GM10248 (cell line): ENCODE measurements around the gene KIAA1217.

Experiments
- CTCF ChIA-PET: fragments of 300-600 bp; sonication (Branson Sonifier 250); formaldehyde crosslinking; extraction: SDS; loops from one replicate; lab custom pipeline; 2021; ENCODE audit warnings: antibody characterized with exemption; lab: Yijun Ruan, JAX
- POLR2A ChIA-PET: fragments of 350-650 bp; sonication (Branson Sonifier 250); formaldehyde crosslinking; extraction: SDS; loops from one replicate; lab custom pipeline; 2020; ENCODE audit warnings: antibody characterized with exemption; lab: Yijun Ruan, JAX
- DNase-seq: peaks from one replicate; pipeline ENCODE4 v3.0.0; 2012; ENCODE audit errors: extremely low spot score
- CTCF ChIP-seq: IDR thresholded peaks from 2 replicates; pipeline ENCODE4 v1.5.1; 2012; ENCODE audit warnings: mild to moderate bottlenecking, low read depth; ENCODE audit errors: extremely low read depth, missing control alignments, control extremely low read depth

Gene KIAA1217

DNA sequence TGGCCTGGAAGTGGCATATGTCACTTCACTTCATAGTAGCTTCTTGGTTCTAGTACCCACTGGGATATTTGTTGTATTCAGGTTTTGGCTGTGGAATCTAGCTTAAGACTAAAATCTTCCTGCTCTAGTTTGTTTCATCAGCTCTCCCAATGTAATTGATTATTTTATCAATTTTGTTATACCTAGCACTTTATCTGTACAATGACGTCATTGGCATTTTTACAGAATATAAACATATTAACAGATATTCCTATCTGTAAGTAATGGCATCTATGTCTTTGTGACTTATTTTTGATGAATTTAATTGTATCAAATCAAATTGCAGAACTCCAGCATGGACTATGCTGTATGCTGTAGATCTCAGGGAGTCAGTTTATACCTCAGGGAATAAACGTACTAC is 19.7 kb downstream of the KIAA1217 start:
- no peak for TF ChIP-seq CTCF
- ChIA-PET CTCF (interaction anchor here (1.0 to 1.7 kb wide), 4 partner anchors 8 to 20 kb away, joined by 3 read pairs; no protein-coding TSS in a partner anchor), POLR2A (no interaction called here)
- no peak for DNase-seq

DNA sequence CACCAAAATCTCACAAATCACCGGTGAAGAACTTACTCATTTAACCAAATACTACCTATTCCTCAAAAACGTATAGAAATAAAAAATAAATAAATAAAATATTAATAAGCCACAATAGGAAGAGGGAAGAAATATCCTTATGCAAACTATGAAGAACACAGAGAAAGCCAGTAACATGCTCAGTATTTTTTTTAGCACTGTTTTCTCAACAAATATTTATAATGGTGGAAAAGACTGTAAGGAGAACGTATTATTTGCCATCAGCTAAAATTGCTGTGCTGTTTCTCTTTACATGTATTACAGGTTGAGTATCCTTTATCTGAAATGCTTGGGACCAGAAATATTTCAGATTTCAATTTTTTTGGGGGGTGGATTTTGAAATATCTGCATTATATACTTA is 21.0 kb downstream of the KIAA1217 start:
- TF ChIP-seq CTCF: no peak
- ChIA-PET POLR2A (no interaction called here), CTCF (interaction anchor here (0.9 kb wide), 1 partner anchor 16 kb away, joined by 3 read pairs; no protein-coding TSS in a partner anchor)

DNA sequence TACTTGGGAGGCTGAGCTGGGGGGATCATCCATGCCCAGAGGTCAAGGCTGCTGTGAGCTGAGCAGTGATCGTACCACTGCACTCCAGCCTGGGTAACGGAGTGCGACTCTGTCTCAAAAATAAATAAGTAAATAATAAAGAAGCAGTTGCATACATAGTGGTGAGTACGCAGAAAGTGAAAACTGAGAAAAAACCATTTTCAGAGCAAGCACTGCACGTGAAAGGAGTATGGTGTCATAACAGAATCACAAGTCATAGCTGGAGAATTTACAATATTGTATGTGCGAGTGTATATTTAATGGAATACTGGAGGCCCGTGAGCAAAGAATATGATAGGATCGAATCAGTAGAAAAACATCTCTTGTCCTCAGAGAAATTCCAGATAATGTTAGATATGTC is 22.3 kb downstream of the KIAA1217 start:
- POLR2A ChIA-PET: no interaction called here
- DNase-seq: no peak

More for the DNA sequence above, 21.0 kb downstream of the KIAA1217 start:
- no peak for DNase-seq

DNA sequence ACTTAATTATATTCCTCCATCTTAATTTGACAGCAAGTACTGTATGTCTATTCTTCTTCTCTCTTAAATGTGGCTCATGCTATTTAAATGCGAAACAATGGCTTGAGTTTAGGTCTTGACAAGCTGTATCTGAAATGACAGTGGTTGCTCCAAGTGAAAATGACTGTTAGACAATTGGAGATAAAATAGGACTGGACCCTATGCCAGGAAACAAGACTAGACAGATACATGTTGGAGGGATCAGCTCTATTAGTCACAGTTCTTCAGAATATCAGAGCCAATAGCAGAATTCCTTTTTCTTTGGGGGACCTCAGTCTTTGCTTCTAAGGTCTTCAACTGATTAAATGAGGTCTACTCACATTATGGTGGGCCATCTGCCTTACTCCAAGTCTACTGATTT is 25.8 kb downstream of the KIAA1217 start:
- TF ChIP-seq CTCF: no peak
- ChIA-PET POLR2A (no interaction called here), CTCF (interaction anchor here (1.4 kb wide), 1 partner anchor 20 kb away, joined by 4 read pairs; no protein-coding TSS in a partner anchor)
- no peak for DNase-seq

More for the DNA sequence above, 22.3 kb downstream of the KIAA1217 start:
- CTCF ChIA-PET: interaction anchor here (0.9 to 1.0 kb wide), 2 partner anchors 10 to 153 kb away, joined by 3 read pairs; no protein-coding TSS in a partner anchor
- TF ChIP-seq CTCF: no peak

DNA sequence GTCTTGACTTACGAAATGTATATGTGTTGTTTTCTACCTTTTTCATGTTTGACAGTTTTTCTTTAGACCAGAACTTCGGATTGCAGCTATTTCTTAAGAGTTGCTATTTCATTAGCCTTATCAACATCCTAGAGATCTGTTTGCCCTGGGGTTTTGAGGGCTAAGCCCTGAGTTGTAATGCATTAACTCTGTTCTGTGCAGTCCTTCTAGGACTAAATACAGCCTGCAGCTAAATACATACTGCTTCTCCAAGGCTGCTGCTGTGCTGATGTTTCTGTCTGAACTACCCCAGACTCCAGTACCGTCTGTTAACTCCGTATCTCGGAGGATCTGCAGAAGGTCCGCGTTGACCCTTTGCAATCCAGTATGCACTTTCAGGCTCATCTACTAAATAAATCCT is 26.5 kb downstream of the KIAA1217 start:
- POLR2A ChIA-PET: no interaction called here
- TF ChIP-seq CTCF: no peak
- DNase-seq: no peak
- CTCF ChIA-PET: interaction anchor here (1.3 to 1.4 kb wide), 2 partner anchors 17 to 19 kb away, joined by 4 read pairs; no protein-coding TSS in a partner anchor

DNA sequence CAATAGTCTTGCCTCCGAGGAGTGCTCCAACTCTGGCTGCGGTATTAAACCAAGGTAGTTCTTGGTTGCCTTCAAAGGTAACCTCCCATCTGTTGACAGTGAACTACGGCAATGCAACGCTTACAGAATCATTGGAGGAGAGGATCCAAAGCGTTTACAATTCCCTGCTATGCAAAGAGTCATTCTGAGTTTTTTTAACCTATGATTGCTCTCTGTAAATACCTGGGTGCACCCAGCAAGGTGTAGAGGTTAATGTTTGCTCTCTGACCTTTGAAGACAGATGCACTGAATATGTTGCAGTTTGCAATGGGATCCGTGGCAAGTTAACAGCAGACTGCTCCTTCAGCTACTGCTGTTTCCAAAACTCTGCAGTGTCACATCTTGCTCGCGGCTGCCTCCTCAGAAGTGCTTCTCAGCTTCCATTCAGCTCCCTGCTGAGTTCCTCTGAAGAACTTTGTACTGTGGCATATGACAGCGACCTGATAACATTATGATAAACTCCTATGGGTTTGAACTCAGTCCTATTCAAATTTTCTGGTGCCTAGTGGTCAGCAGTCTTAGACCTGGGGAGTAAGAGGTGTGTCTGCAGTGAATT is 29.0 kb downstream of the KIAA1217 start:
- ChIA-PET CTCF (interaction anchor here (1.8 kb wide), 1 partner anchor 14 kb away, joined by 6 read pairs; no protein-coding TSS in a partner anchor), POLR2A (no interaction called here)
- no peak for DNase-seq
- no peak for TF ChIP-seq CTCF
